Stomach smooth muscle (tissue), 2 donors: ENCODE measurements around the gene TREML2.

Source experiments
- H3K27ac ChIP-seq: one replicate; pipeline ENCODE4 v1.7.0; 2013; ENCODE audit warnings: mild to moderate bottlenecking, low read length, inconsistent platforms
- H3K27me3 ChIP-seq, 2 donors: one replicate each; pipeline ENCODE4 v1.7.0; 2013; ENCODE audit warnings: low read length in 2 of 2; ENCODE audit not compliant: insufficient read depth in 2 of 2, control insufficient read depth in 1 of 2
- H3K36me3 ChIP-seq, 2 donors: one replicate each; pipeline ENCODE4 v1.7.0; 2013; ENCODE audit warnings: low read length in 2 of 2; ENCODE audit not compliant: control insufficient read depth in 2 of 2, insufficient read depth in 2 of 2
- H3K4me1 ChIP-seq: one replicate; pipeline ENCODE4 v1.7.0; 2013; ENCODE audit warnings: low read length; ENCODE audit not compliant: control insufficient read depth, insufficient read depth
- H3K4me3 ChIP-seq, 2 donors: one replicate each; pipeline ENCODE4 v1.7.0; 2013; ENCODE audit warnings: low read length in 2 of 2
- H3K9ac ChIP-seq, 2 donors: one replicate each; pipeline ENCODE4 v1.7.0; 2013; ENCODE audit warnings: low read length in 2 of 2, mild to moderate bottlenecking in 1 of 2
- H3K9me3 ChIP-seq, 2 donors: one replicate each; pipeline ENCODE4 v1.7.0; 2013; ENCODE audit warnings: low read length in 2 of 2; ENCODE audit not compliant: control insufficient read depth in 2 of 2
- donor health status: healthy.
- donor health status: Pancreatic carcinoma.

TREML2 gene

DNA sequence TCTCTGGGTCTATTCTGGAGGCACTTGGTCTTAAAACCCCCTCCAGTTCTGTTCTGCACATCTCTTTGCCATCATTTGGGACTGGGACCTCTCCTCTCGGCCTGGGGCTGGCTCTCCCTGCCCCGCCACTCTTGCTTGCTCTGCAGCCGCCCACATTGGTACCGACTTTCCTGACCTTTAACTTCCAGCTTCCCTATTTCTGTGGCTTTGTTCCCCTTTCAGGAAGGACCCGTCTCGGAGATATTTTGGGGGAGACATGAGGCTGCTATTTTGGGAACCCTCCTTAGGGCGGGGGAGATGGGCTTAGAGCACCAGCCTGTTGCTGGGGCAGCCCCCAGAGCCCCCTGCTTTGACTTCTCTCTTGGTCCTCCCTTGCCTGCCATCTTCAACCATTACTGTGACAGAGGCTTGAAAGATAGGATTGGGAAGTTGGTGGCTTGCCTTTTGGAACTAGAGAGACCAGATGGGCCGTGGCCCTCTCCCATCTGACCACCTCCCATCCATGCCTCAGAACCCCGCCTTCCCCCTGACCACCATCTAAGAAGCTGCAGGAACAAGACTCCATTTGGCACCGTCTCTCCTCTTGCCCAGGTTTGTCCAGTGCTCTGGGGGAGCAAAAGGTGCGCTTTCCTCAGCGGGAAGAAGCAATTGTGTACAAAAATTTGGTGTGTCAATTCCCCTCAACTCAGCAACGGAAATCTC lies 38.9 kb downstream of the TREML2 start:
- Histone ChIP-seq H3K4me1 (no peaks in the 10 kb centered on the region), H3K4me3 (no peak overlapping the region), H3K9me3 (no peaks in the 10 kb centered on the region), H3K9ac (no peak overlapping the region), H3K27ac (no peak overlapping the region), H3K27me3 (peaks cover 0 to 8% of the 10 kb centered on the region in 2 donors), H3K36me3 (no peaks in the 10 kb centered on the region)

DNA sequence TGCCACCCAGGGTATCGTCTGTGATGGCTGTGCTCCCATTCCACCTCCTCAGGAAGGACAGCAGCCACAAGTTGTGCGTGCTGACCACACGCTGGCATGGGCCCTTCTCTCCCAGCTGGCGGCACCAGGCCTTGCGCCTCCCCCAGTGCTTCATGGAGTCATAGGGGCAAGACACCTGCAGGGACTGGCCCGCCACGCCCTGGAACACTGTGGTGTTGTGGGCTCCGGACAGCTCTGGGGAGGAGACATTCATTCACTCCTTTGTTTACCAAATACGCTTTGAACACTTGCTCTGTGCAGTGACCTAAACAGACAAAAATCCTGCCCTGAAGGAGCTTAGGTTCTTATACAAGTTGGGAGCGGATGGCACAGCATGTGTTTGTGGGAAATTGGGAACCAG lies 39.6 kb downstream of the TREML2 start:
- H3K36me3 ChIP-seq = no peaks in the 10 kb centered on the region
- peaks cover 0 to 8% of the 10 kb centered on the region in 2 donors for H3K27me3 ChIP-seq
- no peak overlapping the region for H3K27ac ChIP-seq
- H3K4me1 ChIP-seq = no peaks in the 10 kb centered on the region
- no peak overlapping the region for H3K4me3 ChIP-seq
- H3K9me3 ChIP-seq = no peaks in the 10 kb centered on the region
- H3K9ac ChIP-seq = no peak overlapping the region

DNA sequence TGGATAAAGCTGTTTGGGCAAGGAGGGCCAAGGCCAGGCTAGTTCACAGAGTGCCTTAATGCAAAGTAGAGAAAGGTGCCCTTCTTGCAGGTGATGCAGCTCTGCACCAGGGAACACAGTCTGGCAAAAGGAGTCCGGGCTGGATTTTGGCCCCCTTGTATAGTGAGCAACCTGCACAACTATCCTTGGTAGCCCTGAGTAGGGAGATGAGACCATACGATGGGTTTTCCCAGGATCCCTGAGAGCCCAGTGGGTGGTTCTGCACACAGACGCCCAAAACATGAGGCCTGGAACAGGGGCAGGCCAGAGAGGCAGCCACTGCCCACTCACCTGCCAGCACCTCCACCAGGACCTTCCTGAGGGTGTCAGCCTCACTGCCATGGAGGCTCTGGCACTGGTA lies 40.0 kb downstream of the TREML2 start:
- peaks cover 0 to 8% of the 10 kb centered on the region in 2 donors for H3K27me3 ChIP-seq
- H3K27ac ChIP-seq = no peak overlapping the region
- H3K4me3 ChIP-seq = no peak overlapping the region
- H3K36me3 ChIP-seq = no peaks in the 10 kb centered on the region
- H3K9ac ChIP-seq = no peak overlapping the region
- H3K9me3 ChIP-seq = no peaks in the 10 kb centered on the region
- no peaks in the 10 kb centered on the region for H3K4me1 ChIP-seq

DNA sequence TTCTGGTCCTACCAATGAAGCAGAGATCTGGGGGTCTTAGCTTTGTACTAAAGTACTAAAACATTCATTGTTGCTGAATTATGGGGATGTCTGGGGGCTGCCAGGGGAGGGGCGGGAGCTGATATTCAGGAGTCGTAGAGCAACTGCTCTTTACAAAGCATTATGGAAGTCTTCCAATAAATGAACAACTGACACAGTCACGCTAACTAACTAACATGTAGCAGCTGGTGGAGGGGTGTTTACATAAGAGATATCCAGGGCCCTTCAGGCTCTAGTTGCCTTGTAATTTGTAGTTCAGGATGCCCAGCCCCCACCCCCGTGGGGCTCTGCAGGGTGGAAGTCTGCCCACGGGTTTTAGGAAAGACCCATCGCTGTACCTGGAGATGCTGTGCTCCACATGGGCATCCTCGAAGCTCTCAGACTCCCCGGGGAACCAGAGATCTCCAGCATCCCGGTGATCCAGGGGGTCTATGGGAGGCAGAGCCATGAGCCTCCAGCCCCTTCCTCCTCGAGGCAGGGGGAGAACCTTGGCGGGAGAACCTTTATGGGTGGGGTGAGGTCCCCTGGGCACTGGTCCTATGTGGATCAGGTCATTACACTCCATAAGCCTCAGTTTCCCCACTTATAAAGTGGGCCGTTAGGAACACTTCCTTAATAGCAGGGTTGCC lies 41.4 kb downstream of the TREML2 start:
- Histone ChIP-seq H3K27ac (no peak overlapping the region), H3K9ac (no peak overlapping the region), H3K9me3 (no peaks in the 10 kb centered on the region), H3K4me1 (no peaks in the 10 kb centered on the region), H3K27me3 (peaks cover 0 to 8% of the 10 kb centered on the region in 2 donors), H3K36me3 (no peaks in the 10 kb centered on the region), H3K4me3 (no peak overlapping the region)

GRCh38 chr6:41157323-41157722 lies 43.6 kb downstream of the TREML2 start:
- Histone ChIP-seq H3K9ac (no peak overlapping the region), H3K4me1 (no peaks in the 10 kb centered on the region), H3K27me3 (peaks cover 0 to 8% of the 10 kb centered on the region in 2 donors), H3K36me3 (no peaks in the 10 kb centered on the region), H3K27ac (no peak overlapping the region), H3K4me3 (no peak overlapping the region), H3K9me3 (no peaks in the 10 kb centered on the region)

DNA sequence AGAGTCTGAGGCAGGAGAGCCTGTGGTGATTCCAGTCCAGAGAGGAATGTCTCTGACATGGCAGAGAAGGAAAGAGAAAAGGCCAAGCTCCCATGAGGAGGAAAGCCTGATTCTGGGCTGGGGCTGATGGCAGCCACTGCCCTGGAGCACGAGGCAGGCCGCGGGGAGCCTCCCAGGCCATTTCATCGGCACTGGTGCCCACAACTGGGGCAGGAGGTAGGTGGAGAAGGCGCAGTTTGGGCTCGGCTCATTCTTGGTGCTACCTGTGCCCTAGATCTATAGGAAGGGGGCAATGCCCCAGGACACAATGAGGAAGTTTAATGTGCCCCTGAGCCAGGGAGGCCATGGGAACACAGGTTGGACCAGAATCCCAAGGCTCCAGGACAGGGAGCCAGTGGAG lies 44.2 kb downstream of the TREML2 start:
- Histone ChIP-seq H3K27ac (no peak overlapping the region), H3K27me3 (peaks cover 0 to 6% of the 10 kb centered on the region in 2 donors), H3K9ac (no peak overlapping the region), H3K4me3 (no peak overlapping the region), H3K4me1 (no peaks in the 10 kb centered on the region), H3K36me3 (no peaks in the 10 kb centered on the region), H3K9me3 (no peaks in the 10 kb centered on the region)

- H3K4me1 ChIP-seq = no peaks in the 10 kb centered on the region
- no peaks in the 10 kb centered on the region for H3K36me3 ChIP-seq
- H3K9ac ChIP-seq = no peak overlapping the region
- H3K27me3 ChIP-seq = peaks cover 0 to 3% of the 10 kb centered on the region in 2 donors
- no peaks in the 10 kb centered on the region for H3K9me3 ChIP-seq
- no peak overlapping the region for H3K27ac ChIP-seq
- H3K4me3 ChIP-seq = no peak overlapping the region
Observed at GRCh38 chr6:41156001-41156400, 44.9 kb downstream of the TREML2 start.

- Histone ChIP-seq H3K4me3 (no peak overlapping the region), H3K4me1 (no peaks in the 10 kb centered on the region), H3K27me3 (peaks cover 0 to 2% of the 10 kb centered on the region in 2 donors), H3K27ac (no peak overlapping the region), H3K9ac (no peak overlapping the region), H3K9me3 (no peaks in the 10 kb centered on the region), H3K36me3 (no peaks in the 10 kb centered on the region)
Observed at GRCh38 chr6:41155132-41155805, 45.7 kb downstream of the TREML2 start.

DNA sequence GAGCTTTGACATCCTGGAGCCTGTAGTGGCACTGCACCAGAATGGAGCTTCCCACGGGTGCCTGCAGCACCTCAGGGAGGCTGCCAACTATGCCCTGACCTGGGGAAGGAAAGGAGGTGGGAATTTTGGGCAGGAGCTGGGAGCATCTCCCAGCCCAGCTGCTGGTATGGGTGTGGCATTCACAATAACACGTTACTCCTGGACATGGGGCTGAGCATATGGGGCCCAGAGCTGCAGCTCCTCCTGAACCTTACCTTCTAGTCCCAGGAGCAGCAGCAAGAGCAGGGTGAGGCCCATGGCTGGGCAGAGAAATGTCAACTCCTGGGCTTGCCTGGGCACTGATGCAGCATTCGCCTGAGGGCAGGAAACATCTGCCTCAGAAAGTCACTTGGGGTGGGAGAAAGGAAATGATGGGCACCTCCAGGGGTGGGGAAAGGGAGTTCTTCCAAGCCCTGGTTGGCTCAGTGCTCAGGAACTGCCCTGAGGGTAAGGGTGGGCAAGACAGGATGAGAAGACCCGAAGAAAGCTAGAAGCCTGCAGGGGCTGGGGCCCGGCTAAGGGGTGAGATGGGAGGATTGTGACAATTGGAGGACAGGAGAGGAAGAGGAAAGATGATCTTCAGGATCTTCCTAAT lies 46.8 kb downstream of the TREML2 start, which contains the start of gene TREML1:
TSS of gene TREML1 (minus strand) at position 356 of the 634 bp plus-strand sequence. CDS start at position 297, 59 bp downstream.
- no peaks in the 10 kb centered on the region for H3K4me1 ChIP-seq
- H3K9ac ChIP-seq = no peak within 1 kb of the TSS
- no peaks in the 10 kb centered on the region for H3K36me3 ChIP-seq
- no peak within 1 kb of the TSS for H3K4me3 ChIP-seq
- no peak within 1 kb of the TSS for H3K27ac ChIP-seq
- no peaks in the 10 kb centered on the region for H3K9me3 ChIP-seq
- peaks cover 0 to 2% of the 10 kb centered on the region in 2 donors for H3K27me3 ChIP-seq

DNA sequence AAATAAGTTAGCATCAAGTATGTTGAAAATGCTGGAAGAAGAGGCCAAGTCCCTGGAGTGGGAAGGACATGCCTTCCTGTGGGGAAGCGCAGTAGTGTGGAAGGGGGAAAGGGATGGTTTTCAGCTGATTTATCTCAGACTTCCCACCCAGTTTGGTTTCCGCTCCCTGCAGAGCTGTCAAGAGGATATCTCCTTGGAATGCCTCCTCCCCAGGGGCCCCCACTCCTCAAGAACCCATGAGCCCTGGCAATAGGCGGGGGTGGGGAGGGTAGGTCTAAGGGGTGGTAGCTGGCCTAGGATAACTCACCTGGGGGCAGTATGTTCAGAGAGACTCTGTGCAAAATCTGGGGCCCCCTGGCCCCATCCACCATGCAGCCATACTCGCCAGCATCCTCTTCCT lies 47.5 kb downstream of the TREML2 start:
- Histone ChIP-seq H3K4me1 (no peaks in the 10 kb centered on the region), H3K4me3 (no peak overlapping the region), H3K36me3 (no peaks in the 10 kb centered on the region), H3K9me3 (no peaks in the 10 kb centered on the region), H3K27ac (no peak overlapping the region), H3K27me3 (no peaks in the 10 kb centered on the region), H3K9ac (no peak overlapping the region)
